GM18907 (cell line): ENCODE measurements around the gene BMP4.
"Not testable (repeated sequence)": the region's sequence is repeated elsewhere in the genome, so short reads cannot be mapped to it uniquely, and the experiment has no call there.

ENCODE experiments used
- ATAC-seq: cut with Tn5 transposase; IDR thresholded peaks from one replicate; pipeline ENCODE4 v1.9.1; 2021; ENCODE audit warnings: mild to moderate bottlenecking, moderate library complexity; ENCODE audit not compliant: unreplicated experiment

The BMP4 gene

GRCh38 chr14:53956427-53957201 lies at the start of gene BMP4:
BMP4 (minus strand) TSS chr14:53956825; CDS start chr14:53952222, 4,603 bp downstream.
- no peak for ATAC-seq

GRCh38 chr14:54003064-54003463 lies 46.4 kb upstream of the BMP4 start:
- no peak for ATAC-seq

DNA sequence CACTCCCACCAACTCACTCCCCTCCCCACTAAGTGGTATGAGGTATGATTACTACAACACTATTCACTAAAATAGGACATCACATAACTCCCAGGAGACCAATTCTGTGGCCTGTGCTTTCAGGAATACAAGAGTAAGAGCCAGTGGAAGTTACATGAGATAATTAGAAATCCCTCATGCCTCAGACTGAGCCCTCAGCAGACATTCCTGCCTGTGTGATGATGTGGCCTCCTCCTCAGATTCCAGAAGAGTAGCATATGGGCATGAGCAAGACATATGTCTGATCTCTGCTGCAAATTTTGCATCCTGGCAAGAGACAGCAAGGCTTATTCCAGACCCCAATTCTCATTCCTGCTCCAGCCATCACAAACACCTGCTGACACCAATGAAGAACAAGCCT lies 46.0 kb upstream of the BMP4 start:
- ATAC-seq = no peak

DNA sequence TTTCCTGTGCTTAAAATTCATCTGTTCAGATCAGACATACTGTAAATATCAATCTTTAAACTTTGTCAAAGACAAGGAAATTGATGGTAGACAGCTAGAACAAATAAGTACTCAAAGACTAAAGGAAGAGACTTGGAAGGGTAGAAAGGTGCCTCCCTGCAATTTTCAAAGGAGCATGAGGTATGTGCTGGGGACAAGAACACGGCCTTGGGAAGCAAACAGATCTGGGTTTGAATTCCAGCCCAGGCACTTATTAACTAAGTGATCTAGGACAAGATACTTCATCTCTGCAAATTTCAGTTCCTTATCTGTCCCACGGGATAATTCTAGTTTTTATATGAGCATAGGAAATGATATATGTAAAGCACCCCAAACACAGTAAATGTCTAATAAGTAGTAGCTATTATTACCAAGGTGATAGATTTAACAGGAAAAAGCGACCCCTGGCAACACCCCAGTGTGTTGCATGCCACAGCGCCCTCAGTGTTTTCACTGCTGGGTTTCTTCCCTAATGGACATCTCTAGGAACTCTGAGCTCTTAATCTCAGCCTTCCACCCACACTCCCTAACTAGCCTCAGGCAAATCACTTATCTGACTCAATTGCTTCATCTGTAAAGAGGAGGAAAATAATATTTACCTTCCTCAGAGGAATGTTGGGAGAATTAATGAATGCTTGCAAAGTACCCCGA lies 44.7 kb upstream of the BMP4 start:
- ATAC-seq = no peak

- ATAC-seq = no peak
Observed at GRCh38 chr14:54000341-54000811, 43.8 kb upstream of the BMP4 start.

DNA sequence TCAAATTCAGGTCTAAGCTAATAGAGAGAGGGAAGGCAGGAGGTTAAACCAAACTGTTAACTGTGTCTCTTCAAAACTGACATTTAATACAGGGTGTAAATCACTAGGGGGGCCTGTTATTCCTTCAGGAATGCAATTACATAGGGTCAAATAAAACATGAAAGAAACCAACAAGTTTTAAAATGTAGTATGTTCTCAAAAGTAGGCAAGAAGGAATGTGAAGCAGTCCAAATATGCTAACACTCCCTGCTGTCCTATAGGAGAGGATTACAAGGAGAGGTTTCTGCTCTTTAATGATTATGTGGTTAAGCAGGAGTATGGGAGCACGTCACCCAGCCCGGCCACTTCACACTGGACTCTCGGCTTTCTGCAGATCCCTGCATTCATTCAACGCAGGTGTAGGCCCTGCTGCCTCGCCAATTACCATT lies 42.5 kb upstream of the BMP4 start:
- no peak for ATAC-seq

DNA sequence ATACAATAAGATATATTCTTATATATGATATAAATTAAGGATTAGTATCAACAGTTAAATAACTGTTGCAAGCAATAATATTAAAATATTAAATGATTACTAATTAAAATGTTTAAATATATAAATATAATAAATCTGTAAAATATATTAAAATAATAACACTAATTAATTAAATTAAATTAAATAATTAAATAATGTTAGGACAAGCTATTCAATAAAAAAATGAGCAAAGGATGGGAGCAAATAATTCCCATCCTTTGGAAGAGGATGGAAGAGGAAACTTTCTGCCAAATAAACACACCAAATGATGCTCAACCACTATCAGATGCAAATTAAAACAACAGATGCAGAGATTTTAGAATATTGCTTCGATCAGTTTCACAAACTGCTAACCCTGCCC lies 39.4 kb upstream of the BMP4 start:
- no peak for ATAC-seq

- no peak for ATAC-seq
Observed at GRCh38 chr14:53993920-53994607, 37.4 kb upstream of the BMP4 start.

DNA sequence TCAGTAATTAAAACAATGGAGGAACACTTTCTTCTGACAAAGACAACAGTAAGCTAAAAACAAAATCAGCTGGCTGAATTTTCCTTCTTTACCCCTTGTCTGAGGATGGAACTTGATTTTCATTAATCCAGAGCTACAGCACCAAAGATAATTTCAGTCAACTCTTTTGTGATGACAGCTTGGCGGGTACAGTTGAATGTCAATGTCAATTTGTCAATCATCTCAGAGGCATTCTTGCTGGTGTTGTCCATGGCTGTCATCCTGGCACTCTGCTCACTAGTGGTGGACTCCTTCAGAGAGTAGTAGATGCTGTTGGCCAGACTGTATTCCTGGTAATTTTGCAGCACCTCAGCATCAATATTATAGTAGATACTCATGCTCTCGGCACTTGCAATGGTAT lies 34.4 kb upstream of the BMP4 start:
- no peak for ATAC-seq

DNA sequence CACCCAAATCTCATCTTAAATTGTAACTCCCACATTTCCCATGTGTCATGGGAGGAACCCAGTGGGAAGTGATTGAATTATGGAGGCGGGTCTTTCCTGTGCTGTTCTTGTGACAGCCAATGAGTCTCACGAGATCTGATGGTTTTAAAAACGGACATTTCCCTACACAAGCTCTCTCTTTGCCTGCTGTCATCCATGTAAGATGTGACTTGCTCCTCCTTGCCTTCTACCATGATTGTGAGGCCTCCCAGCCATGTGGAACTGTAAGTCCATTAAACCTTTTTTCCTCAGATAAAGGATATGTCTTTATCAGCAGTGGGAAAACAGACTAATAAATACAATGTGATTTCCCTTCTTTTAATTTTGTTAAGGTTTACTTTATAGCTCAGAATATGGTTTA lies 30.1 kb upstream of the BMP4 start:
- ATAC-seq = not testable (repeated sequence)

GRCh38 chr14:53984958-53985357 lies 28.3 kb upstream of the BMP4 start:
- ATAC-seq = not testable (repeated sequence)

DNA sequence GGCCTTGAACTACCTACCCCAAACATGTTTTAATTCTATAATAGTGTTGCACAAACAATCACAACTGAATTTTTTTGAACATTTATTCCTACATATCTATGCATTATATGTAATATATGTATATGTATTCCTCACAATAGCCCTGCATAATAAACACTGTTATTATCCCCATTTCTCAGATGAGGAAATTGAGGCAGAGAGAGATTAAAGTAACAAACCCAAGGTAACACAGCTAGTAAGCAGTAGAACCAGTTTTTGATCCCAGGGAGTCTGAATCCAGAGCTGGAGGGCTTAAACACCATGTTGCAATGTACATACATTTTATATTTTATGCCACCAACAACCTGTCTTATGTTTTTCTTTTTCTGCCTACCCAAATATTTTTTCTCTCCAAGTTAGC lies 26.5 kb upstream of the BMP4 start:
- ATAC-seq = no peak

DNA sequence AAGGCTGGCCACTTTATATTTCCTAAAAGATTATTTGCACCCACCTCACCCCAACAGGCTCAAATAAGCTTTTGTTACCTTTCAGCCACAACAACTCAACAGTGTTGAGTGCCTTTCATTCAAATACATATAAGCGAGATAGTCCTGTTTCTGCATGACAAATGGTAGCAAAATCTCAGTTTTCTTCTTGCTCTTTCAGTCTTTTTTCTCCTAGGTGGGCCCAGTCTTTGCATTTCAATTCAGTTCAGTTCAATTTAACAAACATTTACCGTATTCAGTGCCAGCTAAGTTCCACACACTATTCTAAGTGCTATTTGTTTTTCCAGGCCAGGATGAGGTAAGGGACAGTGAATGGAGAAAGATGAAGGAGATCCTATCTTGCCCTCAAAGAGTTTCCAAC lies 25.9 kb upstream of the BMP4 start:
- no peak for ATAC-seq

- ATAC-seq = no peak
Observed at GRCh38 chr14:53979747-53980642, 23.4 kb upstream of the BMP4 start.

- no peak for ATAC-seq
Observed at GRCh38 chr14:53979113-53979681, 22.6 kb upstream of the BMP4 start.

DNA sequence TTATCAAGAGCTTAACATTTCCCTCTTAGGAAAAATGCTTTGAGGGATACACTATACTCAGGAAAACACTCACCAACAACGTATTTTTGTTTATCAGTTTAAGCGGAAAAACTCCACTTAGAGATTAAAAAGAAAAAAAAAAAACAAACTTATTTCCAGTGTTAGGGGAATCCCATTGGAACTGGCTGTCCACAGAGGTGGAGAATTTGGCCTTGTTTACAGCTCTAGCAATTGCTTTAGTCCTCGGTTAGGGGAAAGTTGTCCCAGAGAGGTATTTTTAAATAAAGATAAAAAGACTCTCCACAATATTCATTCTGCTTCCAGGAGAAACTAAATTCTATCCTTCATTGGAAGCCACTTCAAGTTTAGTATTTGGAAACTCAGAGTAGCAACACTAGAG lies 21.6 kb upstream of the BMP4 start:
- no peak for ATAC-seq

DNA sequence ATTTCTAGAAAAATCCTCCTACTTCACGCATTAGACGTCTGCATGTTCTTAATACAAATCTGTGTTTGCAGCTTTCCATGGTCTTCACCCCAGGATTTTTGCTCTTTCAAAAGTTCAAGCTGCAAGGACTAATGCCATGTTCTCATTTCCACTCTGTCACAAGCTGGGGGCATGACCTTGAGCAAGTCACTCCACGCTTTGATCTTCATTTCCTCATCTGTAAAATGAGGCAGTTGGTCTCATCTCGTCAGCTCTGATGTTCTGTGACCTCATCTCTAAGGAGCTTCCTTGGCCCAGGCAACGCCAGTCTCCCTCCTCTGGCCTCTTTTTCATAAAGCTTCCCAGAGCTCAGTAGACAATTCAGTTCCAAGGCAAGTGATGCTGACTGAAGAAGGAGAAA lies 18.8 kb upstream of the BMP4 start:
- no peak for ATAC-seq

GRCh38 chr14:53971521-53971920 lies 14.9 kb upstream of the BMP4 start:
- ATAC-seq = no peak

DNA sequence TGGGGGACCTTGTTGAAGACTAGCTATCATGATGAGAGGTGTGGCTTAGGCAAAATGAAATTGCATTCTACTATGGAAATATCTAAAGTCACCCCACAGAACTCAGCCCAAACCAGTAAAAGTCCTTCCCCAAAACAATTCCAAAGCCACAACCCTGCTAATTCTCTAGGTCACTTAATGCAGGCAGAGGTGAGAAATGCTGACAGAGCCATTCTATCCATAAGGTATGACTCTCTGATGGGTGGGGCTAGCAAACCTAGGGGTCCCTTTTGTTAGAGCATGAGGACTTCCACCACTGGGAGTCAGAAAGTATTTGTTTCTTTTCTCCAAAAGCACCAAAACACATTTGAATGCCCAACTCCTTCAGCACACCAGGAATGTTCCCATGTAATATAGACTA lies 12.7 kb upstream of the BMP4 start:
- no peak for ATAC-seq

DNA sequence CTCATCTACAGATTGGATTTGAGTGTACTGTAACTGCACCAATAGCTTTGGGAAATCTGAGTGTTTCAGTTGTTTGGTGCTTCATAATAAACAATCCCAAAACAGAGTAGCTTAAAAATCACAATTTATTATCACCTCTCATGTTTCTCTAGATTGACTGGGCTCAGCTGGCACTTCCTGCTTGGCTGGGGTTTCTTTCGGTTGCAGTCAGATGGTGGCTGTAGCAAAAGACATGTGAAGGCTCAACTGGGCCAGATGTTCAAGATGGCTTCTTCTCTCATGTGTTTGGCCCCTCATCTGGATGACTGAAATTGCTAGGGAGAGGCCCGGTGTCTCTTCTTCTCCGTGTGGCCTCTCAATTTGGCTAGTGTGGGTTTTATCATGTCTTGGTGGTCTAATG lies 12.1 kb upstream of the BMP4 start:
- no peak for ATAC-seq
